Liver (tissue), 3 donors: ENCODE data around the gene NOP58.

Experiments
- ATF3 ChIP-seq: IDR thresholded peaks from 2 replicates; pipeline ENCODE4 v1.6.1; 2016; ENCODE audit warnings: antibody characterized with exemption
- EGR1 ChIP-seq, 2 donors: IDR thresholded peaks; 2 replicates each; pipeline ENCODE4 v1.6.1; 2016 to 2018; ENCODE audit warnings: antibody characterized with exemption in 2 of 2, low read depth in 2 of 2
- FOXA1 ChIP-seq: IDR thresholded peaks from 2 replicates; pipeline ENCODE4 v1.6.1; 2016; ENCODE audit warnings: antibody characterized with exemption
- FOXA2 ChIP-seq: IDR thresholded peaks from 2 replicates; pipeline ENCODE4 v1.6.1; 2016; ENCODE audit warnings: antibody characterized with exemption
- JUND ChIP-seq, 2 donors: IDR thresholded peaks; 2 replicates each; pipeline ENCODE4 v1.6.1; 2016; ENCODE audit warnings: antibody characterized with exemption in 2 of 2
- RAD21 ChIP-seq, 2 donors: IDR thresholded peaks; 2 replicates each; pipeline ENCODE4 v1.6.1; 2016; ENCODE audit warnings: antibody characterized with exemption in 2 of 2, mild to moderate bottlenecking in 2 of 2
- RXRA ChIP-seq, 2 donors: IDR thresholded peaks; 2 replicates each; pipeline ENCODE4 v1.6.1; 2017 to 2018; ENCODE audit warnings: antibody characterized with exemption in 2 of 2, mild to moderate bottlenecking in 1 of 2
- SP1 ChIP-seq: IDR thresholded peaks from 2 replicates; pipeline ENCODE4 v1.6.1; 2018; ENCODE audit warnings: antibody characterized with exemption, mild to moderate bottlenecking
- TAF1 ChIP-seq: conservative IDR thresholded peaks from 2 replicates; pipeline ENCODE4 v1.6.1; 2016; ENCODE audit warnings: antibody characterized with exemption, mild to moderate bottlenecking
- YY1 ChIP-seq: IDR thresholded peaks from 2 replicates; pipeline ENCODE4 v1.6.1; 2016; ENCODE audit warnings: antibody characterized with exemption, mild to moderate bottlenecking
- ZBTB33 ChIP-seq: IDR thresholded peaks from 2 replicates; pipeline ENCODE4 v1.6.1; 2016; ENCODE audit warnings: antibody characterized with exemption
- TF ChIP-seq, protein P1 (sequence below): fragments of 150-350 bp; IDR thresholded peaks from 2 replicates; pipeline ENCODE4 v1.5.1; 2017; ENCODE audit warnings: improper control_type of control experiment, low read depth, low read length; ENCODE audit not compliant: missing input control
- TF ChIP-seq, protein P2 (sequence below): IDR thresholded peaks from 2 replicates; pipeline ENCODE4 v1.6.1; 2016; ENCODE audit warnings: antibody characterized with exemption
- TF ChIP-seq, protein P3 (sequence below): IDR thresholded peaks from 2 replicates; pipeline ENCODE4 v1.6.1; 2016; ENCODE audit warnings: antibody characterized with exemption, mild to moderate bottlenecking
- donor health status: healthy.
- donor health status: healthy.

DNA sequence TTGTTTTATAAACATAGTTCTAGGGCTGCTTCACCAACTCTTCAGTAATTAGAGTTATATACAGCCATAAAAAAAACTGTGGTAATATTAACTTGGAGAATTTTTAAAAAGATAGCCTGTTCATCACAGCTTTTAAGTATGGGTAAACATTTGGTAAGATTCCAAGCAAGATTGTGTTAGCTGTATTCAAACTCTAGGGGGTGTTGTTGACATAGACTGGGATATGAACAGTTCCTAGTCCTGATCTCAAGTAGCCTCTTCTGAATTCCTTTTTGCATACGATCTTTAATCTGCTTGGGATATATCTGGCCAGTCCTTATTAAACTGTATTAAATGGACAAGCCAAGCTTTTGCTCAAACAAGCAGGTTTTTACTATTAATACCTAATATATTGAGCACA, 13.4 kb downstream of the NOP58 start:
- TF ChIP-seq, protein P1, sequence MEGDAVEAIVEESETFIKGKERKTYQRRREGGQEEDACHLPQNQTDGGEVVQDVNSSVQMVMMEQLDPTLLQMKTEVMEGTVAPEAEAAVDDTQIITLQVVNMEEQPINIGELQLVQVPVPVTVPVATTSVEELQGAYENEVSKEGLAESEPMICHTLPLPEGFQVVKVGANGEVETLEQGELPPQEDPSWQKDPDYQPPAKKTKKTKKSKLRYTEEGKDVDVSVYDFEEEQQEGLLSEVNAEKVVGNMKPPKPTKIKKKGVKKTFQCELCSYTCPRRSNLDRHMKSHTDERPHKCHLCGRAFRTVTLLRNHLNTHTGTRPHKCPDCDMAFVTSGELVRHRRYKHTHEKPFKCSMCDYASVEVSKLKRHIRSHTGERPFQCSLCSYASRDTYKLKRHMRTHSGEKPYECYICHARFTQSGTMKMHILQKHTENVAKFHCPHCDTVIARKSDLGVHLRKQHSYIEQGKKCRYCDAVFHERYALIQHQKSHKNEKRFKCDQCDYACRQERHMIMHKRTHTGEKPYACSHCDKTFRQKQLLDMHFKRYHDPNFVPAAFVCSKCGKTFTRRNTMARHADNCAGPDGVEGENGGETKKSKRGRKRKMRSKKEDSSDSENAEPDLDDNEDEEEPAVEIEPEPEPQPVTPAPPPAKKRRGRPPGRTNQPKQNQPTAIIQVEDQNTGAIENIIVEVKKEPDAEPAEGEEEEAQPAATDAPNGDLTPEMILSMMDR: peak; percentile 34
- TF ChIP-seq ATF3 (no peak), RXRA (IDR thresholded peaks at IDR 0.05) (no peak), EGR1 (IDR thresholded peaks at IDR 0.05; ENCODE audit: low read depth in 2 of 2) (no peak), TAF1 (no peak), ZBTB33 (no peak), RAD21 (IDR thresholded peaks at IDR 0.05) (peak; percentile 68 to 77), FOXA2 (peak; percentile 49), JUND (IDR thresholded peaks at IDR 0.05) (no peak), YY1 (no peak), FOXA1 (no peak), SP1 (no peak)
- TF ChIP-seq, protein P2, sequence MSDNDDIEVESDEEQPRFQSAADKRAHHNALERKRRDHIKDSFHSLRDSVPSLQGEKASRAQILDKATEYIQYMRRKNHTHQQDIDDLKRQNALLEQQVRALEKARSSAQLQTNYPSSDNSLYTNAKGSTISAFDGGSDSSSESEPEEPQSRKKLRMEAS: no peak
- TF ChIP-seq, protein P3, sequence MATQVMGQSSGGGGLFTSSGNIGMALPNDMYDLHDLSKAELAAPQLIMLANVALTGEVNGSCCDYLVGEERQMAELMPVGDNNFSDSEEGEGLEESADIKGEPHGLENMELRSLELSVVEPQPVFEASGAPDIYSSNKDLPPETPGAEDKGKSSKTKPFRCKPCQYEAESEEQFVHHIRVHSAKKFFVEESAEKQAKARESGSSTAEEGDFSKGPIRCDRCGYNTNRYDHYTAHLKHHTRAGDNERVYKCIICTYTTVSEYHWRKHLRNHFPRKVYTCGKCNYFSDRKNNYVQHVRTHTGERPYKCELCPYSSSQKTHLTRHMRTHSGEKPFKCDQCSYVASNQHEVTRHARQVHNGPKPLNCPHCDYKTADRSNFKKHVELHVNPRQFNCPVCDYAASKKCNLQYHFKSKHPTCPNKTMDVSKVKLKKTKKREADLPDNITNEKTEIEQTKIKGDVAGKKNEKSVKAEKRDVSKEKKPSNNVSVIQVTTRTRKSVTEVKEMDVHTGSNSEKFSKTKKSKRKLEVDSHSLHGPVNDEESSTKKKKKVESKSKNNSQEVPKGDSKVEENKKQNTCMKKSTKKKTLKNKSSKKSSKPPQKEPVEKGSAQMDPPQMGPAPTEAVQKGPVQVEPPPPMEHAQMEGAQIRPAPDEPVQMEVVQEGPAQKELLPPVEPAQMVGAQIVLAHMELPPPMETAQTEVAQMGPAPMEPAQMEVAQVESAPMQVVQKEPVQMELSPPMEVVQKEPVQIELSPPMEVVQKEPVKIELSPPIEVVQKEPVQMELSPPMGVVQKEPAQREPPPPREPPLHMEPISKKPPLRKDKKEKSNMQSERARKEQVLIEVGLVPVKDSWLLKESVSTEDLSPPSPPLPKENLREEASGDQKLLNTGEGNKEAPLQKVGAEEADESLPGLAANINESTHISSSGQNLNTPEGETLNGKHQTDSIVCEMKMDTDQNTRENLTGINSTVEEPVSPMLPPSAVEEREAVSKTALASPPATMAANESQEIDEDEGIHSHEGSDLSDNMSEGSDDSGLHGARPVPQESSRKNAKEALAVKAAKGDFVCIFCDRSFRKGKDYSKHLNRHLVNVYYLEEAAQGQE: no peak
